ENCODE results near the gene CD247. TPM values are rescaled to one million over a fixed set of nuclear protein-coding genes. Genes with fewer than 3 reads are reported as not detected.
A peak's percentile ranks its signal among the peaks of the same experiment; 100 is the strongest.

CD247 gene
- total and polyA plus RNA-seq, 10 of the 15 experiments (the other 5 are each of a cell fraction or from before 2014, with no cell fraction given): 0.10 to 0.77 (median 0.30) TPM

DNA sequence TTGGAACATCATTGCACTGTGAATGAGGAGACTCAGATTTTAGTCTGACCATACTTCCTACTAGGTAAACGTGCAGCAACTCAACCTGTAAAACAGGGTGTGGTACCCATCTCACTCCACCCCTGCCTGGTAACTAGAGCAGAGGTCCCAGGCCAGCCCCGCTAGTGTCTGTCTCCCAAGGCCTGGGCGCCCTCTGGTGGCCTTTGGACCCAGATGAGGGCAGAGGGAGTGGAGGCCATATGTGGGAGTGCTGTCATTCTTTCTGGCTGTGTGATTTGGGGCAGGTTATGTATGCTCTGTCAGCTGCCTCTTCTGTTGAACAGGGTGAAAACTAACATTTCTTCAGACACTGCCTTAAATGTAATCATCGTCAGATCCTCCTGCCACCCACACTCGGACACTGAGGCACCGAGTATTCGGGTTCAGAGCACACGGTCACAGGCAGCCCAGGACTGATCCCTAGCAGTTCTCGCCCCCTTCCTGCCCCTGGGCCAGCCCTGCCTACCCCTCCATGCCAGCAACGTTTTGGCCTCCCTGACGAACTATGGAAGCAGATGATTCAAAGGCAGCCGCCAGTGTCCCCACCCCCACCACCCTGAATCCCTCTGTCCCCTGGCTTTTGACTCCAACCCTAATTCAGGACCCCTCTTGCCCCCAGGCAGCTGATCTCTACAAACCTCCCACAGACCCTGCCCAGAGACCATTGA, 76.0 kb downstream of the CD247 start:
- POLR2A ChIA-PET: no interaction called here
- no peak overlapping the region for H2AFZ ChIP-seq (ENCODE audit: control insufficient read depth, low read depth, low read length)
- no peaks in the 10 kb centered on the region for H3K36me3 ChIP-seq (ENCODE audit: control insufficient read depth in 2 of 2, insufficient read depth in 2 of 2, low read length in 1 of 2)
- TF ChIP-seq NFIC (IDR thresholded peaks at IDR 0.05; ENCODE audit: low read depth, low read length) (no peak), SMC3 (IDR thresholded peaks at IDR 0.05; ENCODE audit: borderline replicate concordance, low read length) (peak; percentile 97), FOXK2 (IDR thresholded peaks at IDR 0.05) (no peak), PAX8 (IDR thresholded peaks at IDR 0.05) (no peak), STAT3 (IDR thresholded peaks at IDR 0.05; ENCODE audit: low read depth, low read length) (no peak), SRF (IDR thresholded peaks at IDR 0.05; ENCODE audit: low read depth in 2 of 2, low read length in 2 of 2) (0 out of 4 replicates have a peak, but pooled peaks of 1 of the 2 experiments have one; percentile 16), YY1 (IDR thresholded peaks at IDR 0.05; ENCODE audit: low read depth, low read length) (peak; percentile 89), NR2C1 (IDR thresholded peaks at IDR 0.05) (no peak), SP1 (IDR thresholded peaks at IDR 0.05; ENCODE audit: low read depth, low read length) (no peak), SMARCA5 (IDR thresholded peaks at IDR 0.05) (peak; percentile 58; the same call in 1 of the 2 replicates), BHLHE40 (IDR thresholded peaks at IDR 0.05; ENCODE audit: borderline replicate concordance in 1 of 2, low read depth in 2 of 2, low read length in 1 of 2) (peak in 1 of 2 experiments; percentile 12; a peak in 1 of 4 replicates), MYB (IDR thresholded peaks at IDR 0.05; ENCODE audit: borderline replicate concordance, low read depth, low read length) (no peak)
- TF ChIP-seq, protein P1, sequence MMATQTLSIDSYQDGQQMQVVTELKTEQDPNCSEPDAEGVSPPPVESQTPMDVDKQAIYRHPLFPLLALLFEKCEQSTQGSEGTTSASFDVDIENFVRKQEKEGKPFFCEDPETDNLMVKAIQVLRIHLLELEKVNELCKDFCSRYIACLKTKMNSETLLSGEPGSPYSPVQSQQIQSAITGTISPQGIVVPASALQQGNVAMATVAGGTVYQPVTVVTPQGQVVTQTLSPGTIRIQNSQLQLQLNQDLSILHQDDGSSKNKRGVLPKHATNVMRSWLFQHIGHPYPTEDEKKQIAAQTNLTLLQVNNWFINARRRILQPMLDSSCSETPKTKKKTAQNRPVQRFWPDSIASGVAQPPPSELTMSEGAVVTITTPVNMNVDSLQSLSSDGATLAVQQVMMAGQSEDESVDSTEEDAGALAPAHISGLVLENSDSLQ (IDR thresholded peaks at IDR 0.05): peak; percentile 38
- TF ChIP-seq, protein P2, sequence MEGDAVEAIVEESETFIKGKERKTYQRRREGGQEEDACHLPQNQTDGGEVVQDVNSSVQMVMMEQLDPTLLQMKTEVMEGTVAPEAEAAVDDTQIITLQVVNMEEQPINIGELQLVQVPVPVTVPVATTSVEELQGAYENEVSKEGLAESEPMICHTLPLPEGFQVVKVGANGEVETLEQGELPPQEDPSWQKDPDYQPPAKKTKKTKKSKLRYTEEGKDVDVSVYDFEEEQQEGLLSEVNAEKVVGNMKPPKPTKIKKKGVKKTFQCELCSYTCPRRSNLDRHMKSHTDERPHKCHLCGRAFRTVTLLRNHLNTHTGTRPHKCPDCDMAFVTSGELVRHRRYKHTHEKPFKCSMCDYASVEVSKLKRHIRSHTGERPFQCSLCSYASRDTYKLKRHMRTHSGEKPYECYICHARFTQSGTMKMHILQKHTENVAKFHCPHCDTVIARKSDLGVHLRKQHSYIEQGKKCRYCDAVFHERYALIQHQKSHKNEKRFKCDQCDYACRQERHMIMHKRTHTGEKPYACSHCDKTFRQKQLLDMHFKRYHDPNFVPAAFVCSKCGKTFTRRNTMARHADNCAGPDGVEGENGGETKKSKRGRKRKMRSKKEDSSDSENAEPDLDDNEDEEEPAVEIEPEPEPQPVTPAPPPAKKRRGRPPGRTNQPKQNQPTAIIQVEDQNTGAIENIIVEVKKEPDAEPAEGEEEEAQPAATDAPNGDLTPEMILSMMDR (IDR thresholded peaks at IDR 0.05 in 2 of 3, conservative IDR thresholded peaks at IDR 0.05 in 1 of 3; ENCODE audit: control insufficient read depth in 2 of 3, extremely low read depth in 1 of 3, insufficient read depth in 1 of 3, low read depth in 3 of 3, low read length in 3 of 3): peak; percentile 92
- TF ChIP-seq, protein P3, sequence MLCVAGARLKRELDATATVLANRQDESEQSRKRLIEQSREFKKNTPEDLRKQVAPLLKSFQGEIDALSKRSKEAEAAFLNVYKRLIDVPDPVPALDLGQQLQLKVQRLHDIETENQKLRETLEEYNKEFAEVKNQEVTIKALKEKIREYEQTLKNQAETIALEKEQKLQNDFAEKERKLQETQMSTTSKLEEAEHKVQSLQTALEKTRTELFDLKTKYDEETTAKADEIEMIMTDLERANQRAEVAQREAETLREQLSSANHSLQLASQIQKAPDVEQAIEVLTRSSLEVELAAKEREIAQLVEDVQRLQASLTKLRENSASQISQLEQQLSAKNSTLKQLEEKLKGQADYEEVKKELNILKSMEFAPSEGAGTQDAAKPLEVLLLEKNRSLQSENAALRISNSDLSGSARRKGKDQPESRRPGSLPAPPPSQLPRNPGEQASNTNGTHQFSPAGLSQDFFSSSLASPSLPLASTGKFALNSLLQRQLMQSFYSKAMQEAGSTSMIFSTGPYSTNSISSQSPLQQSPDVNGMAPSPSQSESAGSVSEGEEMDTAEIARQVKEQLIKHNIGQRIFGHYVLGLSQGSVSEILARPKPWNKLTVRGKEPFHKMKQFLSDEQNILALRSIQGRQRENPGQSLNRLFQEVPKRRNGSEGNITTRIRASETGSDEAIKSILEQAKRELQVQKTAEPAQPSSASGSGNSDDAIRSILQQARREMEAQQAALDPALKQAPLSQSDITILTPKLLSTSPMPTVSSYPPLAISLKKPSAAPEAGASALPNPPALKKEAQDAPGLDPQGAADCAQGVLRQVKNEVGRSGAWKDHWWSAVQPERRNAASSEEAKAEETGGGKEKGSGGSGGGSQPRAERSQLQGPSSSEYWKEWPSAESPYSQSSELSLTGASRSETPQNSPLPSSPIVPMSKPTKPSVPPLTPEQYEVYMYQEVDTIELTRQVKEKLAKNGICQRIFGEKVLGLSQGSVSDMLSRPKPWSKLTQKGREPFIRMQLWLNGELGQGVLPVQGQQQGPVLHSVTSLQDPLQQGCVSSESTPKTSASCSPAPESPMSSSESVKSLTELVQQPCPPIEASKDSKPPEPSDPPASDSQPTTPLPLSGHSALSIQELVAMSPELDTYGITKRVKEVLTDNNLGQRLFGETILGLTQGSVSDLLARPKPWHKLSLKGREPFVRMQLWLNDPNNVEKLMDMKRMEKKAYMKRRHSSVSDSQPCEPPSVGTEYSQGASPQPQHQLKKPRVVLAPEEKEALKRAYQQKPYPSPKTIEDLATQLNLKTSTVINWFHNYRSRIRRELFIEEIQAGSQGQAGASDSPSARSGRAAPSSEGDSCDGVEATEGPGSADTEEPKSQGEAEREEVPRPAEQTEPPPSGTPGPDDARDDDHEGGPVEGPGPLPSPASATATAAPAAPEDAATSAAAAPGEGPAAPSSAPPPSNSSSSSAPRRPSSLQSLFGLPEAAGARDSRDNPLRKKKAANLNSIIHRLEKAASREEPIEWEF (IDR thresholded peaks at IDR 0.05; ENCODE audit: insufficient replicate concordance, low read depth, low read length): no peak

More for the DNA sequence above, 76.0 kb downstream of the CD247 start:
- 38% methylated on average over 12 of the region's 12 CpGs for WGBS (ENCODE audit: insufficient coverage, insufficient replicate concordance, low lambda C conversion rate, missing lambda C conversion rate)
- FAIRE-seq: peak; percentile 89
- Histone ChIP-seq H3K79me2 (ENCODE audit: control insufficient read depth, insufficient read depth, low read length) (no peaks in the 10 kb centered on the region), H3K4me1 (ENCODE audit: control insufficient read depth, insufficient read depth, low read length) (peaks cover 8% of the 10 kb centered on the region), H3K4me3 (no peak overlapping the region), H4K20me1 (ENCODE audit: control insufficient read depth, insufficient read depth) (no peaks in the 10 kb centered on the region), H3K27me3 (replicated peaks in 1 of 2; ENCODE audit: control insufficient read depth in 2 of 2, insufficient read depth in 2 of 2, low read length in 1 of 2) (peaks cover 0 to 3% of the 10 kb centered on the region in 2 experiments; a peak in 1 of 4 replicates), H3K9ac (ENCODE audit: control insufficient read depth, insufficient read depth, low read length) (no peak overlapping the region), H3K9me3 (replicated peaks; ENCODE audit: control insufficient read depth, insufficient read depth, low read length) (no peaks in the 10 kb centered on the region), H3K27ac (ENCODE audit: control insufficient read depth, insufficient read depth) (no peak overlapping the region), H3K4me2 (ENCODE audit: control insufficient read depth, insufficient read depth) (no peak overlapping the region)
- RAD21 ChIA-PET (ENCODE audit: unreplicated experiment): interaction anchor here (0.6 to 2.9 kb wide), 6 partner anchors 14 to 177 kb away, joined by 3 to 17 read pairs (median 4); no protein-coding TSS in a partner anchor
- BruUV-seq (replicated peaks): no TSS peak
- DNase-seq (ENCODE audit: low read depth, low spot score): no peak
- in situ Hi-C loops (cut with MboI): loop anchor here (5.0 to 10.0 kb wide), 3 partner anchors 177 to 527 kb away; no protein-coding TSS in a partner anchor
- peak; percentile 98 for ATAC-seq
- CTCF ChIA-PET: interaction anchor here (0.5 to 5.5 kb wide), 21 partner anchors 9 to 377 kb away, joined by 3 to 55 read pairs (median 6); partner anchors contain the start of gene POU2F1
- intact Hi-C loops (cut with micrococcal nuclease; ENCODE audit: unreplicated experiment): loop anchor here (1.0 to 10.0 kb wide), 5 partner anchors 92 to 527 kb away; no protein-coding TSS in a partner anchor
- SMC1A ChIA-PET (ENCODE audit: uncharacterized antibody, unreplicated experiment): interaction anchor here (0.7 to 4.9 kb wide), 9 partner anchors 12 to 246 kb away, joined by 3 to 43 read pairs (median 3); no protein-coding TSS in a partner anchor
